Central memory CD4-positive, alpha-beta T cell (primary cell): Measurements from ENCODE around the gene DCHS1.

ENCODE experiments used
- DNase-seq: peaks from one replicate; pipeline ENCODE4 v3.0.0; 2022

DCHS1 gene

DNA sequence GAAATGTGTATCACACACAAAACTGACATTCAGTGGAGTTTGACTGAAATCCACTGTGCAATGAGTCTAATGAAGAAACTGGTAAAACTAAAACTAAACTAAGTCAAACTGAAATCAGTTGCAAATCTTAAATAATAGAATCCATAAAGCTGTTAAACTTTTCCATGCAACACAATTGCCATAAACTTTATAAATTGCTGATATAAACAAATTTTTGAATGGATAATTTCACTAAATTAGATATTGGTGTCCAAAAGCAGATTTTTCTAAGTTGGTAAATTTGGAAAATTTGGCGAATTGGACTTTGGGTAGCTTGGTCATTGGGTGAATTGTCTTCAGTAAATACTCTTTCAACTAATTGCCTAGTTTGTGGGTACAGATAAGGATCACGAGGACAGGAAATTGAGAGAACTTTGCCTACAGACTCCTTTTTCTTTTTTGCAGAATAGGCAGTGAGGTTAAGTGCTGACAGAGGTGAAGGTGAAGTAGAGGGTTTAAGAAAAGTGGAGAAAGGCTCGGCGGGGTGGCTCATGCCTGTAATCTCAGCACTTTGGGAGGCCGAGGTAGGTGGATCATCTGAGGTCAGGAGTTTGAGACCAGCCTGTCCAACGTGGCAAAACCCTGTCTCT is 14.7 kb upstream of the DCHS1 start:
- DNase-seq = no peak

DNA sequence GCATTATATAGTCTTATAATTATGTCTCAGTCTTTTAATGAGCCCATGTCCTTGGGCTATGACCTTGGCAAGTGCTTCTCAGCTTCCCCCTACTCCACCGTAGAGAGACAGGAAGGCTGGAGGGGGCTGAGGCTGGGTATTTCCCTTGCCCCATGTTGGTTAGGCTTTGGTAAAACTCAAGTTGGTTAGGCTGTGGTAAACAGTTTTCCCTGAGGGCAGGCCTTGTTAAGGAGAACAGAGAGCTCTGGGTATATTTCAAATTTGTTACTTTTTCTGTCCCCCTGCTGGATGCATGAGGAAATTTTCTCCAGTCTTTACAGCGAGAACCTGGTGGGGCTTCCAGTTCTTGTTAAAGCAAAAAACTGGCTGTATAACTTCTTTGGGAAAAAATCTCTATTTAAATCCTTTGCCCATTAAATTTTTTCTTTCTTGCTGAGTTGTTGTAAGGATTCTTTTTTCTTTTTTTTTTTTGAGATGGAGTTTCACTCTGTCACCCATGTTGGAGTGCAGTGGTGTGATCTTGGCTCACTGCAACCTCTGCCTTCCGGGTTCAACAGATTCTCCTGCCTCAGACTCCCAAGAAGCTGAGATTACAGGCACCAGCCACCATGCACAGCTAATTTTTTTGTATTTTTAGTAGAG is 12.2 kb upstream of the DCHS1 start:
- DNase-seq = peak; percentile 50

DNA sequence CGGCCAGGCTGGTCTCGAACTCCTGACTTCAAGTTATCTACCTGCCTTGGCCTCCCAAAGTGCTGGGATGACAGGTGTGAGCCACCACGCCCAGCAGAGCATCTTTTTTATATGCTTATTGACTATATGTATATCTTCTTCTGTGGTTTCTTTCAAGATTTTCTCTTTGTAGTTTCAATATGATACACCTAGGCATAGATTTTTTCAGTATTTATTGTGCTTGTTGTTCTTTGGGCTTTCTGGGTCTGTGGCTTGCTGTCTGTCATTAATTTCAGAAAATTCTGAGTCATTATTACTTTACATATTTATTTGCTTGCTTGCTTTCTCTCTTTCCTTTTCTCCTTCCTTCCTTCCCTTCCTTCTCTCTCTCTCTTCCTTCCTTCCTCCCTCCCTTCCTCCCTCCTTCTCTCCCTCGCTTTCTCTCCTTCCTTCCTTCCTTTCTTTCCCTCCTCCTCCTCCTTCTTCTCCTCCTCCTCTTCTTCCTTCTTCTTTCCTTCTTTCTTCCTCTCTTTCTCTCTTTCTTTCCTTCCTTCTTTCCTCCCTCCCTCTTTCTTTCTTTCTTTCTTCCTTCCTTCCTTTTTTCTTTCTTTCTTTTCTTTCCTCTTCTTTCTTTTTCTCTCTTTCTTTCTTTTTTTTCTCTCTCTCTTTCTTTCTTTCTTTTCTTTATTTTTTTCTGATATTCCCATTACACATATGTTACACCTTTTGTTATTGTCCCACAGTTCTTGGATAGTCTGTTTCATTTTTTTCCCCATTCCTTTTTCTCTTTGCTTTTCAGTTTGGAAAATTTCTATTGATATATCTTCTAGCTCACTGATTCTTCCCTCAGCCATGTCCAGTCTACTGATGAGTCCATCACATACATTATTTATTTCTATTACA is 10.9 kb upstream of the DCHS1 start:
- DNase-seq = no peak

DNA sequence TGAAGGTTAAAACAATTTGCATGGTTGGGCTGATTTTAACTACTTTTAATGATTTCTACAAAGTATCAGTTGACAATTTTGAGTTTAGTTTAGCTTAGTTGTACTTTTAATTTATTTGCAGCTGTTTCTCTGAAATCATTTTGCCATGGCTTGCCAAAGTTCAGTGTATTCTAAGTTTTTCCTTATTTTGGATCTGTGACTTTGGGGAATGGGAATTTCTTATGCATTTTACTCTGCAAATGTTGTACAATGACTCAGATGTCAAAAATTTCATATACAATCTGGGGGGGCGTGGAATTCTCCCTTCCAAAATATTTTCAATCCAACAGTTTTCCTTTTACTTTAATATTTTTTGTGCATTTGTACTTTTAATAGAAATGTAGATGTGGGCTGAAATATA is 8.9 kb upstream of the DCHS1 start:
- DNase-seq = no peak

DNA sequence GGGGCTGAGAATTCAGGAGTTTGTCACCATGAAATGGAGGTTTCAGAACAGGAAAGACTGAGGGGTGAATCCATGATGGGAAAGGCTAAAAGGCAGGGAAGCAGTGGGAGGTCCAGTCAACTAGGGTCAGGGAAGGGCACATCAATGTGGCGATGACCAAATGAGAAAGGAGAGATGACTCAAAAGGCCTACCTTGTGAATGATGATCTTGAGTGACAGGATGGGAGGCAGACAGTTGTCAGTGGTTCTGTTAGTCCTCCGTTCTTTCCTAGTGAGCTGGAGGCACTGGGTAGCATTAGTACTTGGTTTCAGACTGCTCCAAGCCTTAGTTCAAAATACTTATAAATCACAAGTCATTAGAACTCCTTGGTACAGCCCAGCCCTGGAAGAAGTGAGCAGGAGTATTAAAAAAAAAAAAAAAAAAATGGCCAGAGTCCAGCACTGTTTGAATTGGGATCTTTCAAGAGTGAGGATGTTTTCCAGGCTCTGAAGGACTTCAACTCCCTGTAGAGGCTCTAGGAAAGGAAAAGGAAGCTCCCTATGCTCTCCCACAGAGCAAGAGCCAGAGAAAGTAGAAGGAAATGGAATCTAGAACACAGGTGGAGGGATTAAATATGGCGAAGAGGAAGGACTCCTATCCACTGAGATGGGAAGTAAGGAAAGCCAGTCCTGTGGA is 8.3 kb upstream of the DCHS1 start:
- DNase-seq = no peak

DNA sequence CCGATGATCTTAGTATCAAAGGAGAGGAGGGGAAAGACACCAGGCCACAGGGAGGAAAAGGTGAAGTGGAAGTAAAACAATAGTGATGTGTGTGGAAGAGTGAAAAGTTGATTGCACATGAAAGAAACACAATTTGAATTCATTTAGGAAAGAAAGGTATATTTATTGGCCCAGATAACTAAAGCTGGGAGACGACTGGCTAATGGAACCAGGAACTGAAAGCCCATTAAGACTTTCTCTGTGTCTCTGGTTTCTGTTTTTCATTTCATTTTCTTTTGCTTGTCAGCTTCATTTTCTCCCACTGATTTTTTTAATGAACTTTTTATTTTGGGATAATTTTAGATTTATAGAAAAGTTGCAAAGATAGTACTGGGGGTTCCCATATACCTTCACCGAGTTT is 5.1 kb upstream of the DCHS1 start:
- no peak for DNase-seq

DNA sequence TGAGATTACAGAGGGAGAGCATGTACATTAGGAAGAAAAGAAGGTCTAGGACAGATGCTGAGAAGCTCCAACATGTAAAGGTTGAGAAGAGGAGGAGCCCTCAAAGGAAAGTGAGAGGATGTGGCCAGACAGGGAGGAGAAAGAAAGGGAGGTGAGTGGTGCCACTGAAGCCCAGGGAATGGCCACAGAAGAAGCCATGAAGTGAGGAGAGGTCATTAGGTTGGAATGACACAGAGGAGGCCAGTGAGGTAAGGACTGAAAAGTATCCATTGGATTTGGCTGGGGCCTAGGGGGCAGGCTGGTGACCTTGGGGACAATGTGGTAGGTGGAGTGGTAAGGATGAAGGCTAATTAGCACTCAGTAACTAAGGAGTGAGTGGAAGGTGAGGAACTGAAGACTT is 3.0 kb upstream of the DCHS1 start:
- DNase-seq = no peak

DNA sequence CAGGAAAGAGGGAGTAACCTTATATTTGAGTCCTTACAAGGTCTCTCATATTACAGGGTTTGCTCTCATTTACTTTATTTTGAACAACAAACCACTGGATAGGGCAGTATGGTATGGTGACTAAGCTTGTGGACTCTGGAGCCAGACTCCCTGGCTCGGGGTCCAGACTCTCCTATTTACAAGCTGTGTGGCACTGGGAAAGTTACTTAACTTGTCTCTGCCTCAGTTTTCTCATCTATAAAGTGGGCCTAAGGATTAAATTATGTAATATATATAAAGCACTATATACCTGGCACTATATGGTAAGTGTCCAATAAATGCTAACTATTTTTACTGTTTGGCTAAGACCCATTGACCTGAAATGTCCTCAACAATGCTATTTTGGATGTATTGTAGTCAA is 1.7 kb upstream of the DCHS1 start:
- DNase-seq = no peak

DNA sequence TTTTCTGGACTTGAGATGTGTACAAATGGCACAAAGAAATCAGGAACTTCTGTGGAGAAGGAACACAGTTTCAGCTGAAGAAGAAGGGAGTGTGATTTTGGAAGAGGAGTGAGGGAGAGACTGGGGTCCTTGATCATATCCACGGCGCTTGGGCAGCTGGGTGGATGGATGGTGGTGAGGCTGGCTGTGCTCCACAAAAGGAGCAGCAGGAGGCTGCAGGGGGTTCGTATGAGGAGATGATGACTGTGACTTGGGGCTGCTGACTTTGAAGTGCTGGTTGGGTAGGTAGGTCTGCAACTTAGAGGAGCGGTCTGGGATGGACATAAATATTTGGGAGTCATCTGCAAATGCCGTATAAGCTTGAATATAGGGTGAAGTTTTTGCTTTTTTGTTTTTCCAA is 1.3 kb upstream of the DCHS1 start:
- no peak for DNase-seq

DNA sequence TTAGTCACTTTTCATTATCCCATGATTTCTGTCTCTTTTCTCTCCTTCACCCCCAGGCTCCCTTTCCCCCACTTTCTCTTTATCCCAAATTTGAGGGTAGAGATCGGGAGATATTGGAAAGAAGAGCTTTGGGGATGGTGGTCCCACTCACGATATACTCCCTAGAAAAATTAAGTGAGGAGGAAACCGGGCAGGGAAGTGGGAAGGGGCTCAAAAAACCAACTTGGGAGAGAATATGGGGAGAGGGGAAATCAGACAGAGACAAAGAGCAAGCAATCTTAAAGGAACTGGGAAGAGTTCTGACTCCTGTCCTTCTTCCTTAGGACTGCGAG is 941 bp upstream of the DCHS1 start:
- no peak for DNase-seq

DNA sequence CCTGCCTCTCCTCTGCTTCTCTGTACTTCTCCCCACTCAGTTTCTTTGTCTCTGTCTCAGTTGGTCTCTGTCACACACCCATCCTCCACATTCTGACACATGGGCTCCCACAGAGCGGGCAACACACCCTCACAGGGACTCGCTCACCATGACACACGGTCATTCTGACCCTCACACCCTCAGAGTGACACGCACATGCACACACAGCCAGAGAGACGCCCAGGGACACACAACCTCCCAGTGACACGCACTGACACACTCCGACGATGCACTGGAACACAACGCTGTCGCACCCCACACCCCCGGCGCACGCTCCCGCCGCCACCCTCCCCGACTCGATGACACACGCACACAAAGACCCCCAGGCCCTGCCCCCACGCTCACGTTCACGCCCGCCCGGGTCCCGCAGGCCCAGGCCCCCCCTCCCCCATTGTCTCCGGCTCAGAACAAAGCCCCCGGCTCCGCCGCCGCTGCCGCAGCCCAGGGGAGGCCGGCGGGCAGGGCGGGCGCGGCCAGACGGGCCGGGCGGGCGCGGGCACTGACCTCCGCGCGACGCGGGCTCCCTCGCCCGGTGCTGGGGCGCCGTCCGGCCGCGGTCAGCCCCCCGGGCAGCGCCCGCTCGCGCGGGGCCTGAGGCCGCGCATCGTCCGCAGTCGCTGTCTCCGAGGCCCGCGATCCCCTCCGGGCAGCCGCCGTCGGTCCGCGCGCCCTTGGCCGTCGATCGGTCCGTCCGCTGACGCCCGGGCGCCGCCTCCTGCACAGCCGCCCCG is 404 bp downstream of the DCHS1 start:
- DNase-seq = no peak

DNA sequence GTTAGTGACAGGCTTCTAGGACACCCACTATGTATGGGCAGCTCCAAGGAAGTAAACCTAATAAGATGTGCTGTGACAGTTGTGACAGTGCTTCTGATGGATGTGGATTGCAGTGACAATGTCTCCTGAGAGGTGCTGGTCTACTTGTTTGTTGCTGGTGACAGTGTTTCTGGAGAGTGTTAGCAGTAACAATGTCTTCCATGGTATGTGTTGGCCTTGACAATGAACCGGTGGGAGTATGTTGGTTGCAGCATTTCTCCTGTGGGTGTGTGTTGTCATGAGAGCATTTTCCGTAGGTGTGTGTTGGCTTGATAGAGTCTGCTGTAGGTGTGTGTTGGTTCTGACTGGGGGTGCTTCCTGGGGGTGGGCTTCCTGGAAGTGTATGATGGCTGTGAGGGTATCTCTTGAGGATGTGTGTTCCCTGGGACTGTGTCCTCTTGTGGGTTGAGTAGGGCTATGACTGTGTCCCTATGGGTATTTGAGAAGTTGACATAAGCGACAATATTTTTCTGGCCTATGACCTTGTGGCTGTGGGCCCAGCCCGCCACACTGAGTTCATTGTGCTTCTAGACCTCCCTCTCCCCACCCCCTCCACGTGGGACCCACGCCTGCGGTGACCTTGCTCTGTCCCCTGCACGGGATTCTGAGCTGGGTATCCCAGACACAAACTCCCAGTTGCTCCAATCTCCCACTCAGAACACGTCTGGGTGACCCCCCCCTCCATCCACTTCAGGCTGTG is 1.2 kb downstream of the DCHS1 start:
- DNase-seq = no peak

DNA sequence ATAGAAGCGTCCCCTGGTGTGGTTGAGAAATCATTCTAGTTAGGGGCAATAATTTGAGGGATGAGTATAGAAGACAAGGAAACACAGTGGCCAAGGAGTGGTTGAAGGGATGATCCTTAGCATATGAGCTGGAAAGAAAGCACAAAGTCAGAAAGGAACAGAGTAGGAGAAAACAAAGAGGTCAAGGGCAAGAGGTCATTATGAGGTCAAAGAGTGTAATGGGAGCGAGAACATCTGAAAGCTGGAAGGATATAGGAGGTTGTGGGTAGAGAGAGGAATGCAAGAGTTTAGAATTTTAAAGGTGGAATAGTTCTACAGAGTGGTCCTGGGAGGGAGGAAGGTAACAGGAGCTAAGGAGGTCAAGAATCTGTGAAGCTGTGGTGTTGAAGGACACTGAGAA is 2.0 kb downstream of the DCHS1 start:
- DNase-seq = no peak

DNA sequence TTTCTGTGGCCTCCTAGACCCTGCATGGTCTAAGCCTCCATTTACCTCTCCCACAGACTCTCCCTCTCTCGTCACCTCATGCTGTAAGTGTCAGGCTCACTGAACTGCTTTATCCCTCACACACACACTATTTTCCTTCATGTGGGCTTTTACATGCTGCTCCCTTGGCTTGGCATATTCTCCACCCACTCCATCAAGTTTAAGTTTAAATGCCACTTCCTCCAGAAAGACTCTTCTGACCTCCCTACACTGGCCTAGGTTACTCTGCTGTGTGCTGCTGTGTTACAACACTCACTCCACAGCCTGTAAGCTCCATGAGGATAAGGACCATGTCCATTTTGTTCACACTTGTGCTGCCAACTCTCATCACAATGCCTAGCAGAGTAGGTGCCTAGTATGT is 2.5 kb downstream of the DCHS1 start:
- DNase-seq = no peak

DNA sequence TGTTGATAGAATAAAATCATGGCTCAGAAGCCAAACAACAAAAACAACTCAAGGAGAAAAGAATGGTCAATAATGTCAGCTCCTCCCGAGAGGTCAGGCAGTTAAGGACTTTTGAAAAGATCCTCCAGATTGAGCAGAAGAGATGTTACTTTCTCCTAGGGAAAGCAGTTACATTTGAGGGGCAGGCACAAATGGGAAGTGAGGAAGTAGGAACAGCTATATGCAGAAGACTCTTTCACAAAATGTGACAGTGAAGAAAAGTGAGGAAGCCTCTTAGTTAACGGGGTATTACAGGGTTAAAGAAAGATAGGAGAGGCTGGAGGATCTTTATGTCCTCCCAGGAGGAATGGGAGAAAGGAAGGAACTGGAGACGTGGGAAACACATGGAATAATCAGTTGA is 3.4 kb downstream of the DCHS1 start:
- no peak for DNase-seq

DNA sequence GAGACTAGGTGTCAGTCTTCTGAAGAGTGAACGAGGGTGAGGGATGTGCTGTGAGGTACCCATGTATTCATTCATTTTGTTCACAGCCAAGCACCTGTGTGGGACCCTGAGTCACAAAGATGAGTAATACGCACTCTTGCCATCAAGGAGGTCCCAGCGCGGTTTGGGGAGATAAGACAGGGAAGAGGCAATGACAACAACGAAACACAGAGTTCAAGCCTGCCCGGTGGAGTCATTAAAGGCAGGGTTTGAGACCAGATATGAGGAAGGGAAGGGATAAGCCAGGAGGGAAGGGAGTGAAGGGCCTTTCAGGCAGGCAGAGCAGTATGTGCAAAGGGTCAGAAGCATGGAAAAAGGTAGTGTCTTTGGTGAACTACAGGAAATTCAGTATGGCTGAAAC is 4.6 kb downstream of the DCHS1 start:
- DNase-seq = no peak

DNA sequence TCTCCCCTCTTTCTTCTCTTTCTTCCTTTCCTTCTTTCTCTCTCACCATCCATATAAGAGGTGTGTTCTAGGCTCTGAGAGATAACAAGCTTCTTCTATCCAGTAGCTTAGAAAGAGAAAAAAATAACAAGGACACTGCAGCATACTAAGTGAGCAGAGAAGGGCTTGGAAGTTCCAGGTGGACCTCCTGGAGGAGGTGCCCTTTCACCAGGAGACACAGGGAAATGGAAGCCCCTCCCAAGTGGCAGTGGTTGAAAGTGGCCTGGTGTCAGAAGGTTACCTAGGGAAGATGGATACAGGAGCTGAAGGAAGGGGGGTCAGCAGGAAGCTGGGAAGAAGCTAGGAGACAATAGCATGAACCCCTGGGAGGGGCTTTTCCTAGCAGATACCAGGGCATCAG is 5.5 kb downstream of the DCHS1 start:
- DNase-seq = no peak

DNA sequence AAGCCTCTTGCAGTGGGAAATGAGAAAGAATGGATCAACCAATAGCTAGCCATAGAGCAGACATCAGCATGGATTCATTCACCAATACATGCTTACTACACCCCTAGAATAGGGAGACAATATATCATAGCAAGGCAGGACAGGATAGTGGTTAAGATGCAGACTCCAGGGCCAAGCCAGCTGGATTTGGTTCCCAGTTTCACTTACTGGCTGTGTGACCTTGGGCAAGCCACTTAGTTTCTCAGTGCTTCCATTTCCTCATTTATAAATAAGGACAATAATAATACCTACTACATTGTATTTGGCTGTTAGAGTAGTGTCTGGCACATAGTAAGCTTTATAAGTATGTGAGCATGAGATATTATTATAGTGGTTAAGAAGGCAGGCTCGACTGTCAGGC is 7.1 kb downstream of the DCHS1 start:
- no peak for DNase-seq

DNA sequence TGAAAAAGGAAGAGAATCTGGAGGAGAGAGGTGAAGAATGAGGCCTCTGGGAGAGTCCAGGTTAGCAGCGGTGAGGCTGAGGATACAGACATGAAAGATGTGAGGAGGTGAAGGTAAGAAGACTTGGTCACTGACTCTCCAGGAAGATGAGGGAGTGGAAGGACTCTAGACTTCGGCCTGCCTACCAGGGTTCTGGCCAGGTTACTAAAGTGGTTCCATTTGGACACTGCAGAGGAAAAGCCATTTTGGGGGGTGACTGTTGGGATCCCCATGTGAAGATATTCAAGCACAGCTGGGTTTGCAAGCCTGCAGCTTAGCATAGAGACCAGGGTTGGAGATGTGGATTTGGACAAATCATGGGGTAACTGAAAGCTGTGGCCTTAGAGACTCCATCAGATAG is 7.8 kb downstream of the DCHS1 start:
- DNase-seq = no peak

DNA sequence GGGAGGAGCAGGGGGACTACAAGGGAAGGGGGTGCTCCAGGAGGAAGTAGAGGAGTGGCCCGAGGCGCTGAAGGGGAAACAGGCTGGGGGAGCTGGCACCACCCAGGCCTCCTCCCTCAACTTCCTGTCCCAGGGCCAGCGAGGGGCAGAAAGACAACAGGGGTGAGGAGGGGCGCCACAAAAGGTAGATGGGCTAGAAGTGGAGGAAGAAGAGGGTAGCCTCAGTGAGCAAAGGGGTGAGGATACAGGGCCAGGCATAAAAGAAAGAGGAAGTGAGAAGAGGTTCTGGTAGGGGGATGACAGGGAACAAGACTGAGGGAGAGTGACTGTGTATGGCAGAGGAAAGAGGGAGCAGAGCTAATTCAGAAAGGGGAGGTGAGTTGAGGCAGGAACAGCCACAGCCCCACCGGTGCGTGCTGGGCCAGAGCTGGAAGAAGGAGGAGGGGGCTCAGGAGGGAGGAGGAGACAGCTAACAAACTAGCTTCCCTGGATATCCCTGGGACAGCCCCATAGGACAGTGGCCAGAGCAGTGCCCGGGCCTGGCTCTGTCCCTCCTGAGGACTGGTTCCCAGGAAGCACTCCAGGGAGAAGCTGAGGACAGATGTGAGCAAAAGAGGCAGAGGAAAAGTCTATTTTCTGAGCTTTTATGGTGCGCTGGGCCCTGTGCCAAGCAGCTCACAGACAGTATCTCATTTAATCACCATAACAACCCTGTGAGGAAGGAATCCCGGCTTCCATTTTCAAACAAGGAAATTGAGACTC is 8.5 kb downstream of the DCHS1 start:
- DNase-seq = no peak

DNA sequence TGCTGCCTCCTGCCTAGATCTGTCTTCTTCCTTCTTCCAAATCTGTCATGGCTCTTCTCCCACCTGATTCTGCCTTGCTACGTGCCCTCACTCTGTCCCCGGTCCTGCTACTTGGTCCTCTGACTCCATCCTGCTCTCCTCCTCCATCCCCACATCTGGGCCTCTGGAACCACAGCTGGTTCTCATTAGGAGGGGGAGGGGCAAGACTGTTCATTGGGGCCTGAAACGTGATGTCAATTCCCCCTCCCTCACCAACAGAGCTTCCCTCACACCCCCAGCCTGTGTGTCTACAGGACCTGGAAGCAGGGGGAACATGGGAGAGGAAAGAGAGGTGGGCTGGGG is 9.1 kb downstream of the DCHS1 start:
- DNase-seq = no peak

DNA sequence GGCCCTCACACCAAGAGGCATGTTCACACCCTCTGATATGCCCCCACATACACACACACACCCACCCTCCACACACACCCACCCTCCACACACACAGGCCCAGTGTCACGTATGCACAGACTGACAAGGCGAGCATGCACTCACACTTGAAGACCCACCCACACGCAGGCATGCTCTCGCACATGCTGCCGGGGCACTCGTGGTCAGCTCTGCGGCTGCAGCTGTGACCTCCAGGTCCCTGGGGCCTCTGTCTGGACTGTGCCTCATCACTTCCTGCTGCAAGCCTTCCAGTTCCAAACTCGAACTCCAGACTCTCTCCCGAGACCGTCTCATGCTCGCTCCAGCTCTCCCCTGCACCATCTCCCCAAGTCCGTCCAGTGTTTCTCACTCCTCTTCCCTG is 9.5 kb downstream of the DCHS1 start:
- DNase-seq = no peak
